Testis (tissue), 2 donors: ENCODE results near the gene SYT1.

Experiments
- POLR2A ChIP-seq: fragments of 450-650 bp; IDR thresholded peaks from one replicate; pipeline ENCODE4 v1.6.1; 2017; ENCODE audit warnings: antibody characterized with exemption, mild to moderate bottlenecking, moderate library complexity
- TF ChIP-seq, protein P1 (sequence below), 3 experiments: fragments of 450-650 bp in 2 of 3; fragments of 200-600 bp in 1 of 3; sonication (generic) in 1 of 3; IDR thresholded peaks; one replicate each; pipeline ENCODE4 v1.5.1; 2016 to 2019; ENCODE audit warnings: antibody characterized with exemption in 3 of 3, mild to moderate bottlenecking in 2 of 3, moderate library complexity in 1 of 3

DNA sequence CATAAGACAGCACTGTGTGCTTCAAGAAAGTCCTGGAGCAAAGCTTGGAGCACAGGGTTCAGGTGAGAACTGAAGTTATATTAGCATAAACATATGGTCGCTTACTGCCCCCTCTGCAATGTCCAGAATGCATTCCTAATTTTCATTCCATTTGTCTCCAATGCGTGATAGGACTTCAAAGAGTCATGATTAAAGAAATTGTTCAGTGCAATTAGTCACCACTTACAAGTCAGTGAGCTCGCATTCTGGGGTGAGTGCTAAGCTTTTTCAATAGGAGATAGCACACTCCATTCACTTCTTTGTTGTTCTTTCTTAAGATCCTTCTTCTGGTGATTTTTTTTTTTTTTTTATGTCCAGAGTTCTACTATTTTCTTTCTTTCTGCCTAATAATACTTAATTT, 398.4 kb downstream of the SYT1 start:
- TF ChIP-seq, protein P1, sequence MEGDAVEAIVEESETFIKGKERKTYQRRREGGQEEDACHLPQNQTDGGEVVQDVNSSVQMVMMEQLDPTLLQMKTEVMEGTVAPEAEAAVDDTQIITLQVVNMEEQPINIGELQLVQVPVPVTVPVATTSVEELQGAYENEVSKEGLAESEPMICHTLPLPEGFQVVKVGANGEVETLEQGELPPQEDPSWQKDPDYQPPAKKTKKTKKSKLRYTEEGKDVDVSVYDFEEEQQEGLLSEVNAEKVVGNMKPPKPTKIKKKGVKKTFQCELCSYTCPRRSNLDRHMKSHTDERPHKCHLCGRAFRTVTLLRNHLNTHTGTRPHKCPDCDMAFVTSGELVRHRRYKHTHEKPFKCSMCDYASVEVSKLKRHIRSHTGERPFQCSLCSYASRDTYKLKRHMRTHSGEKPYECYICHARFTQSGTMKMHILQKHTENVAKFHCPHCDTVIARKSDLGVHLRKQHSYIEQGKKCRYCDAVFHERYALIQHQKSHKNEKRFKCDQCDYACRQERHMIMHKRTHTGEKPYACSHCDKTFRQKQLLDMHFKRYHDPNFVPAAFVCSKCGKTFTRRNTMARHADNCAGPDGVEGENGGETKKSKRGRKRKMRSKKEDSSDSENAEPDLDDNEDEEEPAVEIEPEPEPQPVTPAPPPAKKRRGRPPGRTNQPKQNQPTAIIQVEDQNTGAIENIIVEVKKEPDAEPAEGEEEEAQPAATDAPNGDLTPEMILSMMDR (IDR thresholded peaks at IDR 0.05): no peak
- no peak for TF ChIP-seq POLR2A
